ENCODE results near the gene ABCC1.

DNA sequence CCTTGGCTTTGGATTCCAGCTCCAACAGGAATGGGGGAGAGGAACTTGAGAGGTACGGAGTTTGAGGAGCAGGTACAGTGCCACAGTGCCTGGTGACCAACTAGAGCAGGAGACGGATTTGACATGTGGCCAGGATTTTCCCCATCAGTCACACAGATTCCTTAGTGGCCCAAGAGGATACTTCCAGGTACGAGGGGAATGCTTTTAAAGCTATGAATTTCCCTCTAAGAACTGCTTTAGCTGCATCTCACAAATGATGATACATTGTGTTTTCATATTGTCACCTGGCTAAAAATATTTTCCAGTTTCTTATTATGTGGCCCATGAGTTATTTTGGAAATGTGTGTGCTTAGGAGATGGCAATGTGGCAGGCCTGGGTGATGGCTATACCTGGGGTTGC lies 175.6 kb downstream of the ABCC1 start:
- TF ChIP-seq, protein P1, sequence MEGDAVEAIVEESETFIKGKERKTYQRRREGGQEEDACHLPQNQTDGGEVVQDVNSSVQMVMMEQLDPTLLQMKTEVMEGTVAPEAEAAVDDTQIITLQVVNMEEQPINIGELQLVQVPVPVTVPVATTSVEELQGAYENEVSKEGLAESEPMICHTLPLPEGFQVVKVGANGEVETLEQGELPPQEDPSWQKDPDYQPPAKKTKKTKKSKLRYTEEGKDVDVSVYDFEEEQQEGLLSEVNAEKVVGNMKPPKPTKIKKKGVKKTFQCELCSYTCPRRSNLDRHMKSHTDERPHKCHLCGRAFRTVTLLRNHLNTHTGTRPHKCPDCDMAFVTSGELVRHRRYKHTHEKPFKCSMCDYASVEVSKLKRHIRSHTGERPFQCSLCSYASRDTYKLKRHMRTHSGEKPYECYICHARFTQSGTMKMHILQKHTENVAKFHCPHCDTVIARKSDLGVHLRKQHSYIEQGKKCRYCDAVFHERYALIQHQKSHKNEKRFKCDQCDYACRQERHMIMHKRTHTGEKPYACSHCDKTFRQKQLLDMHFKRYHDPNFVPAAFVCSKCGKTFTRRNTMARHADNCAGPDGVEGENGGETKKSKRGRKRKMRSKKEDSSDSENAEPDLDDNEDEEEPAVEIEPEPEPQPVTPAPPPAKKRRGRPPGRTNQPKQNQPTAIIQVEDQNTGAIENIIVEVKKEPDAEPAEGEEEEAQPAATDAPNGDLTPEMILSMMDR (IDR thresholded peaks at IDR 0.05; ENCODE audit: poor library complexity): no peak
- TF ChIP-seq EZH2phosphoT487 (IDR thresholded peaks at IDR 0.05; ENCODE audit: low read depth, severe bottlenecking, unreplicated experiment): no peak
